GM10248 (cell line): ENCODE data around the gene PDE6B.

ENCODE experiments used
- CTCF ChIA-PET: fragments of 300-600 bp; sonication (Branson Sonifier 250); formaldehyde crosslinking; extraction: SDS; loops from one replicate; lab custom pipeline; 2021; ENCODE audit warnings: antibody characterized with exemption; lab: Yijun Ruan, JAX
- POLR2A ChIA-PET: fragments of 350-650 bp; sonication (Branson Sonifier 250); formaldehyde crosslinking; extraction: SDS; loops from one replicate; lab custom pipeline; 2020; ENCODE audit warnings: antibody characterized with exemption; lab: Yijun Ruan, JAX
- DNase-seq: peaks from one replicate; pipeline ENCODE4 v3.0.0; 2012; ENCODE audit errors: extremely low spot score
- CTCF ChIP-seq: IDR thresholded peaks from 2 replicates; pipeline ENCODE4 v1.5.1; 2012; ENCODE audit warnings: mild to moderate bottlenecking, low read depth; ENCODE audit errors: extremely low read depth, missing control alignments, control extremely low read depth

The PDE6B gene

DNA sequence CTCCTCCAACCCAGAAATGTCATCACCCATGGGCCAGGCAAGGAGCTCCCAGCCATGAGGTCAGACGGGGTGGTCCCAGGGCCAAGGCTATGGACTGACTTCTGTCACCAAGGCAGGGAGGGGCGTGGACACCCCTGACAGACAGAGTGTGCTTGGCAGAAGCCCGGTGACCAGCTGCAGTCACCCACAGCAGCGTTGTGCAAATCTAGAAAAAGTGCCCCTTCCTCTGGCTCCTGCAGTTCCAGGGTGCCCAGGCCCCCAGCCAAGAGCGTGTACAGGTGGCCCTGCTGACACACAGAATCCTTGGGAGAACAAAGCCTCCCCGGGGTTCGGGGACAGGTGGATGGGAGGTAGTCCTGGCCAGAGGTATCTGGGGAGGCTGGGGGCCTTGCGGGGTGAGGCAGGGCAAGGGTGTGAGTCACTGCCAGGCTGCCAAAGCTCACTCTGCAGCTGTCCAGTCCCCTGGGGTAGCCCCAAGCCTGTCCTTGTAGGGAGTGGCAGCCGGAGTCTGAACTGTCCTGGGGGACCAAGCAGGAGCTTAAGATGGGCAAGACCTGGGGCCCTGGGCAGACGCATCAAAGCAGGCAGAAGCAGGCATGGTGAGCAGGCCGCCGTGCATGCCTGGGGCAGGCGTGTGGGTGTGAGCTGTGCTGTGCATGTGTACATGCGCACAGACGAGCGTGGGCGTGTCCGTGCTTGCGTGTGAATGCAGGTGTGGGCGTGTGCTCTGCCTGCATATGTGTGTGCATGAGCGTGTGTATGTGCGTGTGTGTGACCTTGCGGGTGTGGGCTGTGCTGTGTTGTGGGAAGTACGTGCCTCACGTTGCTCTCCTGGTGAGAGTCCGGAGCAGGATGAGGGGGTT lies 52.3 kb downstream of the PDE6B start:
- TF ChIP-seq CTCF = no peak
- ChIA-PET CTCF (interaction anchor here (1.2 to 1.5 kb wide), 2 partner anchors 9 to 65 kb away, joined by 3 to 4 read pairs; no protein-coding TSS in a partner anchor), POLR2A (no interaction called here)
- no peak for DNase-seq

- CTCF ChIA-PET = interaction anchor here (1.5 kb wide), 1 partner anchor 9 kb away, joined by 3 read pairs; no protein-coding TSS in a partner anchor
- DNase-seq = no peak
- POLR2A ChIA-PET = no interaction called here
- TF ChIP-seq CTCF = no peak
Observed at GRCh38 chr4:678331-679103, 53.1 kb downstream of the PDE6B start.

- ChIA-PET CTCF (no interaction called here), POLR2A (no interaction called here)
- DNase-seq = no peak
- TF ChIP-seq CTCF = no peak
Observed at GRCh38 chr4:679104-679481, 53.7 kb downstream of the PDE6B start.

DNA sequence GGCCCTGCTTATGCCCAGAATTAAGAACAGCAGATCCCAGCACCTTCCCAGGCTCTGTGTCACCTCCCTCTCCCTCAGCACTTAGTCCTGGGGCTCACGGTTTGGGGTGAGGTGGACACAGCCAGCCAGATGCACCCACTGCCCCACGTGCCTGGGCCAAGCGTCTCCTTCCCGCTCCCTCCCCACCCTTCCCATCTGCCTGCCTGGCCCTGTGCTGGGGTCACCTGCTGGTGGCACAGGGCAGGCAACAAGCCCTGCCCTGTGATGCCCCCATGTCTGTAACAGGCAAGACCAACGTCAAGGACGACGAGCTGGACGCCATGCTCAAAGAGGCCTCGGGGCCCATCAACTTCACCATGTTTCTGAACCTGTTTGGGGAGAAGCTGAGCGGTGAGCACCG lies 54.3 kb downstream of the PDE6B start:
- ChIA-PET CTCF (no interaction called here), POLR2A (no interaction called here)
- no peak for DNase-seq
- no peak for TF ChIP-seq CTCF

DNA sequence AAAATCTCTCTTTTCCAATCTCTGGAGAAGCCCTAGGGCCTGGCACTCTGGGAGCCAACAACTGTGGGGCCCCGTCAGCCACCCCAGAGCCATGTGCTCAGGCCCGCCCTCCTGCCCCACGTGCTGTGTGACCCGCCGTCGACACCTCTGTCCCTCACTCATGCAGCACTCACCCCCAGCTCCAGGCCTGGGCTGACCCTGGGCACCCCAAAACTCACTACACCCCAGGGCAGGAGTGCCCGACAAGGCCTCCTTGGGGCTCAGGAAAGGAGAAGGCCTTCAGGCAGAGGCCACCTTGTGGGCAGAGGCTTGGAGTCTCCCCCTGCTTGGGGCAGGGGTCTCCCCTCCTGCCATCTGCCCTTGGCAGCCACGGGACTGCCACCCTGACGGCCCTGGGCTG lies 54.7 kb downstream of the PDE6B start:
- ChIA-PET POLR2A (no interaction called here), CTCF (no interaction called here)
- DNase-seq = no peak
- TF ChIP-seq CTCF = no peak

DNA sequence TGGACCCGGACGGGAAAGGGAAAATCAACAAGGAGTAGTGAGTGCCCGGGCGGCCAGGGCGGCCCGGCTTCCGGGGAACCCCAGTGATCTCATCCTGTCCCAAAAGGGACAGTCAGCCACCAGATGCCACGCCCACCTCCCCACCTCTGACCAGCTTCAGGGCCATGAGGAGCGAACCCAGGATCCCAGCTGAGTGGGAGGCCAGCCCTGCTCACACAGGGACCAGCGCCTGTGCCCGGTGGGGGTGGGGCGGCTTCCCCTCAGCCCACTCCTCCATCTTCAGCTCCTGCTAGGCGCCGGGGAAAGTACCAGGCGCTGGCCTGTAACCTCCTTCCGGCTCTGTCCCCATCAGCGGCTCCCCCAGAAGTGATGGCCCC lies 55.2 kb downstream of the PDE6B start:
- ChIA-PET POLR2A (no interaction called here), CTCF (interaction anchor here (1.2 kb wide), 1 partner anchor 60 kb away, joined by 4 read pairs; no protein-coding TSS in a partner anchor)
- DNase-seq = peak; percentile 73
- no peak for TF ChIP-seq CTCF
